OCI-LY7 (cell line): ENCODE data around the gene PWP1.
"Not testable (repeated sequence)": the region's sequence is repeated elsewhere in the genome, so short reads cannot be mapped to it uniquely, and the experiment has no call there.

Experiments
- CTCF ChIP-seq: fragments of 200-600 bp; sonication (generic); conservative IDR thresholded peaks from 2 replicates; pipeline ENCODE4 v1.5.1; 2014; ENCODE audit warnings: mild to moderate bottlenecking, antibody characterized with exemption, low read length, moderate library complexity, mixed read lengths
- EZH2phosphoT487 ChIP-seq: fragments of 200-600 bp; sonication (generic); IDR thresholded peaks from 2 replicates; pipeline ENCODE4 v1.6.1; 2018; ENCODE audit warnings: low read depth, borderline replicate concordance, mild to moderate bottlenecking, mixed run types, antibody characterized with exemption, low read length, moderate library complexity, mixed read lengths

DNA sequence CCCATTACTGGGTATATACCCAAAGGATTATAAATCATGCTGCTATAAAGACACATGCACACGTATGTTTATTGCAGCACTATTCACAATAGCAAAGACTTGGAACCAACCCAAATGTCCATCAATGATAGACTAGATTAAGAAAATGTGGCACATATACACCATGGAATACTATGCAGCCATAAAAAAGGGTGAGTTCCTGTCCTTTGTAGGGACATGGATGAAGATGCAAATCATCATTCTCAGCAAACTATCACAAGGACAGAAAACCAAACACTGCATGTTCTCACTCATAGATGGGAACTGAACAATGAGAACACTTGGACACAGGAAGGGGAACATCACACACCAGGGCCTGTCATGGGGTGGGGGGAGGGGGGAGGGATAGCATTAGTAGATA is 42.1 kb downstream of the PWP1 start:
- not testable (repeated sequence) for TF ChIP-seq CTCF, EZH2phosphoT487
